PC-3 (cell line): ENCODE data around the gene NSUN4. TPM values are rescaled to one million over a fixed set of nuclear protein-coding genes. Genes with fewer than 3 reads are reported as not detected.

Experiments used
- ATAC-seq: fragments of 200-7000 bp; cut with Tn5 transposase; 2 replicates; pipeline ENCODE4 v1.9.1; 2020; ENCODE audit warnings: mild to moderate bottlenecking, moderate library complexity
- BruUV-seq: library from RNA; stranded (reverse); fragments of 400-500 nt; replicated peaks from 2 replicates; lab custom pipeline; 2021; lab: Mats Ljungman, UMichigan
- CTCF ChIA-PET: fragments of 300-600 bp; sonication (Branson Sonifier 250); formaldehyde crosslinking; loops from one replicate; lab custom pipeline; 2022; ENCODE audit warnings: antibody characterized with exemption; lab: Charles Lee
- POLR2A ChIA-PET: fragments of 300-600 bp; sonication (Branson Sonifier 250); formaldehyde crosslinking; loops from one replicate; lab custom pipeline; 2022; ENCODE audit warnings: antibody characterized with exemption; ENCODE audit not compliant: unreplicated experiment; lab: Charles Lee
- DNase-seq: peaks from one replicate; pipeline ENCODE4 v3.0.0-alpha.2; 2015
- H2AFZ ChIP-seq: fragments of 300-600 bp; sonication (generic); 2 replicates; pipeline ENCODE4 v1.6.0; 2016; ENCODE audit warnings: antibody characterized with exemption, low read length
- H3F3A ChIP-seq: fragments of 300-600 bp; sonication (generic); one replicate; pipeline ENCODE4 v1.6.0; 2017; ENCODE audit warnings: antibody characterized with exemption, low read length, control low read depth, mild to moderate bottlenecking; ENCODE audit not compliant: unreplicated experiment
- H3K27ac ChIP-seq: fragments of 300-600 bp; sonication (generic); 2 replicates; pipeline ENCODE4 v1.5.1; 2016; ENCODE audit warnings: mild to moderate bottlenecking, low read length
- H3K27me3 ChIP-seq: fragments of 300-600 bp; sonication (generic); 2 replicates; pipeline ENCODE4 v1.6.1; 2016; ENCODE audit warnings: low read length, mixed read lengths
- H3K36me3 ChIP-seq: fragments of 300-600 bp; sonication (generic); 2 replicates; pipeline ENCODE4 v1.6.1; 2016; ENCODE audit warnings: low read depth, mixed run types, low read length, mixed read lengths
- H3K4me1 ChIP-seq: fragments of 300-600 bp; sonication (generic); 2 replicates; pipeline ENCODE4 v1.5.1; 2016; ENCODE audit warnings: low read length; ENCODE audit not compliant: insufficient read depth
- H3K4me2 ChIP-seq: fragments of 300-600 bp; sonication (generic); 2 replicates; pipeline ENCODE4 v1.6.0; 2016; ENCODE audit warnings: low read length
- H3K4me3 ChIP-seq: fragments of 300-600 bp; sonication (generic); 2 replicates; pipeline ENCODE4 v1.5.1; 2016; ENCODE audit warnings: mild to moderate bottlenecking, low read length, mixed read lengths
- H3K79me2 ChIP-seq: fragments of 300-600 bp; sonication (generic); 2 replicates; pipeline ENCODE4 v1.6.1; 2017; ENCODE audit warnings: low read length, mixed read lengths
- H3K9ac ChIP-seq: fragments of 300-600 bp; sonication (generic); 2 replicates; pipeline ENCODE4 v1.6.0; 2016; ENCODE audit warnings: mild to moderate bottlenecking, low read length
- H3K9me2 ChIP-seq: fragments of 300-600 bp; sonication (generic); replicated peaks from 2 replicates; pipeline ENCODE4 v1.6.1; 2016; ENCODE audit warnings: mixed run types, low read length, mixed read lengths
- H3K9me3 ChIP-seq: fragments of 300-600 bp; sonication (generic); 2 replicates; pipeline ENCODE4 v1.6.1; 2016; ENCODE audit warnings: low read length, mixed read lengths
- H4K20me1 ChIP-seq: fragments of 300-600 bp; sonication (generic); 2 replicates; pipeline ENCODE4 v1.6.1; 2016; ENCODE audit warnings: low read length, mixed read lengths
- CTCF ChIP-seq: fragments of 300-600 bp; sonication (generic); conservative IDR thresholded peaks from 2 replicates; pipeline ENCODE4 v1.5.1; 2017; ENCODE audit warnings: antibody characterized with exemption, low read depth, mild to moderate bottlenecking, low read length
- EZH2 ChIP-seq: fragments of 300-600 bp; sonication (generic); IDR thresholded peaks from one replicate; pipeline ENCODE4 v1.6.1; 2017; ENCODE audit warnings: antibody characterized with exemption, mild to moderate bottlenecking, low read length; ENCODE audit not compliant: unreplicated experiment
- EZH2phosphoT487 ChIP-seq: fragments of 300-600 bp; sonication (generic); IDR thresholded peaks from 2 replicates; pipeline ENCODE4 v1.6.1; 2018; ENCODE audit warnings: mild to moderate bottlenecking, antibody characterized with exemption, low read length, borderline replicate concordance
- intact Hi-C: fragments of 100-400 bp; cut with micrococcal nuclease; formaldehyde crosslinking; loops from 2 replicates; pipeline ENCODE4 v1.9.0; 2023
- total RNA-seq: library from RNA; depleted of rRNA; stranded (reverse); fragments of >200 nt; gene quantifications from 2 replicates; pipeline ENCODE4 v1.2.3, GENCODE V29; 2014

NSUN4 gene
- total RNA-seq, 1 experiment from 2014 or later, result 16.8 TPM

GRCh38 chr1:46303038-46303871, 37.4 kb upstream of the NSUN4 start, which contains the start of the genes LRRC41 and UQCRH:
LRRC41 (minus strand) TSS chr1:46303616; CDS start chr1:46303322, 294 bp downstream.
UQCRH (plus strand) TSS chr1:46303698; CDS start chr1:46303767, 69 bp downstream.
- Histone ChIP-seq H4K20me1 (peaks cover 44% of the 10 kb centered on the region), H3K79me2 (peaks cover 98% of the 10 kb centered on the region), H3K36me3 (peaks cover 6% of the 10 kb centered on the region; the same call in 1 of the 2 replicates), H3K27me3 (no peaks in the 10 kb centered on the region), H3K27ac (peak within 1 kb of the TSS; percentile 76), H2AFZ (peak within 1 kb of the TSS; percentile 65), H3K4me2 (peak within 1 kb of the TSS; percentile 86), H3K4me3 (peak within 1 kb of the TSS; percentile 99), H3F3A (no peaks in the 10 kb centered on the region), H3K9me3 (no peaks in the 10 kb centered on the region), H3K4me1 (peaks cover 28% of the 10 kb centered on the region), H3K9me2 (no peaks in the 10 kb centered on the region), H3K9ac (peak within 1 kb of the TSS; percentile 99)
- POLR2A ChIA-PET, result interaction anchor here (0.5 to 1.8 kb wide), 3 partner anchors 13 to 349 kb away, joined by 3 to 6 read pairs (median 4); partner anchors contain the start of gene RAD54L
- intact Hi-C loops, result loop anchor here (1.0 to 10.0 kb wide), 2 partner anchors 37 to 58 kb away; partner anchors contain the start of genes NSUN4 and RAD54L
- ATAC-seq, result peak; percentile 61
- BruUV-seq, result no TSS peak
- peak; percentile 95 for DNase-seq
- CTCF ChIA-PET, result interaction anchor here (0.7 to 0.9 kb wide), 4 partner anchors 37 to 58 kb away, joined by 3 to 7 read pairs (median 4); no protein-coding TSS in a partner anchor
- no peak for TF ChIP-seq CTCF
- no peak for TF ChIP-seq EZH2
- TF ChIP-seq EZH2phosphoT487, result no peak

GRCh38 chr1:46303872-46304326, 36.7 kb upstream of the NSUN4 start:
- TSS peak; percentile 87 for BruUV-seq
- Histone ChIP-seq H3K4me3 (peak overlapping the region; percentile 99), H3K9ac (peak overlapping the region; percentile 99), H2AFZ (peak overlapping the region; percentile 65), H3K27ac (peak overlapping the region; percentile 76), H3K9me3 (no peaks in the 10 kb centered on the region), H3K79me2 (peaks cover 98% of the 10 kb centered on the region), H3K36me3 (peaks cover 10% of the 10 kb centered on the region), H3F3A (no peaks in the 10 kb centered on the region), H3K4me1 (peaks cover 28% of the 10 kb centered on the region), H3K27me3 (no peaks in the 10 kb centered on the region), H3K4me2 (peak overlapping the region; percentile 86), H4K20me1 (peaks cover 47% of the 10 kb centered on the region), H3K9me2 (no peaks in the 10 kb centered on the region)
- CTCF ChIA-PET, result interaction anchor here (0.7 kb wide), 1 partner anchor 57 kb away, joined by 3 read pairs; no protein-coding TSS in a partner anchor
- TF ChIP-seq EZH2phosphoT487 (no peak), CTCF (no peak), EZH2 (no peak)
- POLR2A ChIA-PET, result interaction anchor here (1.8 kb wide), 1 partner anchor 57 kb away, joined by 6 read pairs; the partner anchor contains the start of gene RAD54L
- DNase-seq (no peak), ATAC-seq (no peak)
- intact Hi-C loops, result loop anchor here (1.0 to 10.0 kb wide), 3 partner anchors 36 to 59 kb away; partner anchors contain the start of genes NSUN4 and RAD54L
